Measurements from ENCODE around the gene PAX7.

PAX7 gene

GRCh38 chr1:18618546-18619466, 11.8 kb upstream of the PAX7 start:
- DNase-seq (ENCODE audit: low read depth) = no peak

- DNase-seq (ENCODE audit: low read depth) = no peak
Observed at GRCh38 chr1:18619467-18619835, 11.2 kb upstream of the PAX7 start.

GRCh38 chr1:18628511-18628910, 2.1 kb upstream of the PAX7 start:
- DNase-seq (ENCODE audit: low read depth) = no peak

GRCh38 chr1:18629659-18630510, 761 bp upstream of the PAX7 start:
- DNase-seq (ENCODE audit: low read depth) = no peak

- no peak for DNase-seq (ENCODE audit: low read depth)
Observed at GRCh38 chr1:18631496-18632217, 1.0 kb downstream of the PAX7 start.

- DNase-seq (ENCODE audit: low read depth) = no peak
Observed at GRCh38 chr1:18632218-18632588, 1.6 kb downstream of the PAX7 start.

- DNase-seq (ENCODE audit: low read depth) = no peak
Observed at GRCh38 chr1:18632783-18633421, 2.3 kb downstream of the PAX7 start.

- no peak for DNase-seq (ENCODE audit: low read depth)
Observed at GRCh38 chr1:18633422-18634155, 2.9 kb downstream of the PAX7 start.

GRCh38 chr1:18634276-18634675, 3.6 kb downstream of the PAX7 start:
- DNase-seq (ENCODE audit: low read depth) = no peak

GRCh38 chr1:18635070-18635577, 4.5 kb downstream of the PAX7 start:
- DNase-seq (ENCODE audit: low read depth) = no peak

GRCh38 chr1:18635891-18636595, 5.4 kb downstream of the PAX7 start:
- no peak for DNase-seq (ENCODE audit: low read depth)

- no peak for DNase-seq (ENCODE audit: low read depth)
Observed at GRCh38 chr1:18636596-18637508, 6.2 kb downstream of the PAX7 start.

GRCh38 chr1:18637511-18637960, 6.9 kb downstream of the PAX7 start:
- DNase-seq (ENCODE audit: low read depth) = no peak

- no peak for DNase-seq (ENCODE audit: low read depth)
Observed at GRCh38 chr1:18637962-18638834, 7.6 kb downstream of the PAX7 start.

- no peak for DNase-seq (ENCODE audit: low read depth)
Observed at GRCh38 chr1:18638835-18639364, 8.3 kb downstream of the PAX7 start.

- no peak for DNase-seq (ENCODE audit: low read depth)
Observed at GRCh38 chr1:18639368-18640055, 8.9 kb downstream of the PAX7 start.
